Thyroid gland (tissue), 4 donors: ENCODE results near the gene LRRIQ4. TPM values are rescaled to one million over a fixed set of nuclear protein-coding genes. Genes with fewer than 3 reads are reported as not detected.
A peak's percentile ranks its signal among the peaks of the same experiment; 100 is the strongest.

ENCODE experiments used
- DNase-seq, 2 donors: peaks; one replicate each; pipeline ENCODE4 v3.0.0-alpha.2; 2019
- H3K27ac ChIP-seq, 3 donors: fragments of 200-600 bp; sonication (generic); 1 replicate in 2 of 3; 2 replicates in 1 of 3; pipeline ENCODE4 v1.5.1; 2016 to 2019; ENCODE audit warnings: mild to moderate bottlenecking in 1 of 3, moderate library complexity in 1 of 3
- H3K27me3 ChIP-seq: fragments of 200-600 bp; sonication (generic); one replicate; pipeline ENCODE4 v1.5.1; 2019
- H3K36me3 ChIP-seq, 2 donors: fragments of 200-600 bp; sonication (generic); one replicate each; pipeline ENCODE4 v1.5.1; 2016 to 2019
- H3K4me1 ChIP-seq, 2 donors: fragments of 200-600 bp; sonication (generic); one replicate each; pipeline ENCODE4 v1.5.1; 2017 to 2019
- H3K4me3 ChIP-seq, 3 donors: fragments of 200-600 bp; sonication (generic); replicated peaks in 1 of 3; 1 replicate in 2 of 3; 2 replicates in 1 of 3; pipeline ENCODE4 v1.5.1; 2016; ENCODE audit warnings: mild to moderate bottlenecking in 1 of 3
- H3K9me3 ChIP-seq: fragments of 200-600 bp; sonication (generic); one replicate; pipeline ENCODE4 v1.5.1; 2017
- CTCF ChIP-seq, 6 experiments: fragments of 200-600 bp in 3 of 6; fragments of 450-650 bp in 3 of 6; sonication (generic) in 3 of 6; IDR thresholded peaks; one replicate each; pipeline ENCODE4 v1.5.1; 2016 to 2019; ENCODE audit warnings: antibody characterized with exemption in 6 of 6, mild to moderate bottlenecking in 2 of 6, inconsistent platforms in 1 of 6, moderate library complexity in 1 of 6
- POLR2A ChIP-seq, 2 donors: fragments of 450-650 bp; IDR thresholded peaks; one replicate each; pipeline ENCODE4 v1.6.1; 2017; ENCODE audit warnings: antibody characterized with exemption in 2 of 2, mild to moderate bottlenecking in 2 of 2, moderate library complexity in 1 of 2
- WGBS, 2 donors: methylation state at CpG; one replicate each; pipeline ENCODE4 v1.1.5; 2017; 5-methylcytosine and 5-hydroxymethylcytosine counted together
- intact Hi-C: fragments of 100-400 bp; cut with DNase I; formaldehyde crosslinking; loops from one replicate; pipeline ENCODE4 v1.15.1; 2023
- total RNA-seq, 4 donors: library from RNA; depleted of rRNA; stranded (reverse); fragments of >200 nt; gene quantifications; one replicate each; pipeline ENCODE4 v1.2.3, GENCODE V29; 2016

The LRRIQ4 gene
- total RNA-seq, 4 donors from 2014 or later, result 0.29 TPM; not detected in 3

GRCh38 chr3:169771497-169772304 lies 41.0 kb upstream of the LRRIQ4 start:
- no peaks in the 10 kb centered on the region for H3K27me3 ChIP-seq
- H3K27ac ChIP-seq, result peak overlapping the region; percentile 91 to 99 (median 99)
- TF ChIP-seq CTCF (IDR thresholded peaks at IDR 0.05) (no peak), POLR2A (IDR thresholded peaks at IDR 0.05) (no peak)
- H3K4me1 ChIP-seq, result peaks cover 3 to 22% of the 10 kb centered on the region in 2 donors
- H3K9me3 ChIP-seq, result no peaks in the 10 kb centered on the region
- H3K4me3 ChIP-seq, result peak overlapping the region in 2 of 3 donors; percentile 61 to 89
- WGBS, 2 donors, result 1% methylated on average over 27 of the region's 27 CpGs
- intact Hi-C loops, result no loop called here
- DNase-seq, result peak; percentile 48 to 53
- H3K36me3 ChIP-seq, result peaks cover 0 to 5% of the 10 kb centered on the region in 2 donors

GRCh38 chr3:169772305-169772896 lies 40.3 kb upstream of the LRRIQ4 start:
- Histone ChIP-seq H3K4me1 (peaks cover 3 to 22% of the 10 kb centered on the region in 2 donors), H3K36me3 (peaks cover 0 to 8% of the 10 kb centered on the region in 2 donors), H3K27ac (peak overlapping the region; percentile 91 to 99 (median 99)), H3K4me3 (peak overlapping the region; percentile 75 to 89 (median 81)), H3K27me3 (no peaks in the 10 kb centered on the region), H3K9me3 (no peaks in the 10 kb centered on the region)
- no peak for TF ChIP-seq POLR2A (IDR thresholded peaks at IDR 0.05)
- no peak for TF ChIP-seq CTCF (IDR thresholded peaks at IDR 0.05)
- intact Hi-C loops, result no loop called here
- DNase-seq, result peak; percentile 86 to 87
- WGBS, 2 donors, result 1% methylated on average over 15 of the region's 15 CpGs

GRCh38 chr3:169772897-169773816 lies 39.5 kb upstream of the LRRIQ4 start, which contains the start of gene MYNN:
Gene MYNN (plus strand): TSS chr3:169773396. CDS start chr3:169774296, 900 bp downstream.
- intact Hi-C loops, result no loop called here
- Histone ChIP-seq H3K9me3 (no peaks in the 10 kb centered on the region), H3K36me3 (peaks cover 0 to 8% of the 10 kb centered on the region in 2 donors), H3K27ac (peak within 1 kb of the TSS; percentile 91 to 99 (median 99)), H3K4me3 (peak within 1 kb of the TSS; percentile 75 to 89 (median 81)), H3K4me1 (peaks cover 3 to 22% of the 10 kb centered on the region in 2 donors), H3K27me3 (no peaks in the 10 kb centered on the region)
- TF ChIP-seq POLR2A (IDR thresholded peaks at IDR 0.05) (peak; percentile 92 to 98), CTCF (IDR thresholded peaks at IDR 0.05) (peak in 1 of 6 experiments; percentile 15)
- 1% methylated on average over 24 to 31 of the region's 61 CpGs for WGBS, 2 donors
- DNase-seq, result peak; percentile 93 to 94

- peaks cover 3 to 22% of the 10 kb centered on the region in 2 donors for H3K4me1 ChIP-seq
- 46 to 51% methylated on average over 5 of the region's 5 CpGs for WGBS, 2 donors
- TF ChIP-seq POLR2A (IDR thresholded peaks at IDR 0.05) (no peak), CTCF (IDR thresholded peaks at IDR 0.05) (no peak)
- H3K27me3 ChIP-seq, result no peaks in the 10 kb centered on the region
- H3K27ac ChIP-seq, result no peak overlapping the region
- no peaks in the 10 kb centered on the region for H3K9me3 ChIP-seq
- intact Hi-C loops, result no loop called here
- peaks cover 4 to 13% of the 10 kb centered on the region in 2 donors for H3K36me3 ChIP-seq
- DNase-seq, result no peak
- peak overlapping the region in 1 of 3 donors; percentile 89 for H3K4me3 ChIP-seq
These were observed 38.5 kb upstream of the LRRIQ4 start for GRCh38 chr3:169774186-169774585.
